ENCODE measurements around the gene AKR1C1. TPM values are rescaled to one million over a fixed set of nuclear protein-coding genes. Genes with fewer than 3 reads are reported as not detected.
"Not testable (repeated sequence)": the region's sequence is repeated elsewhere in the genome, so short reads cannot be mapped to it uniquely, and the experiment has no call there.

Gene AKR1C1
- total RNA-seq, 1 experiment from 2014 or later, result 10.2 TPM

- DNase-seq; BruUV-seq (replicated peaks); H3K27me3 Mint-ChIP-seq (ENCODE audit: unreplicated experiment); H3K27ac Mint-ChIP-seq (ENCODE audit: unreplicated experiment); H3K9me3 Mint-ChIP-seq (ENCODE audit: low read depth, unreplicated experiment); H3K36me3 Mint-ChIP-seq (ENCODE audit: insufficient read depth, unreplicated experiment): not testable (repeated sequence)
- intact Hi-C loops (cut with micrococcal nuclease; ENCODE audit: unreplicated experiment), result loop anchor here (5.0 kb wide), 1 partner anchor 42 kb away; the partner anchor contains the start of gene AKR1C1
- Mint-ChIP-seq H3K4me1 (ENCODE audit: low read depth, unreplicated experiment) (peaks cover 10% of the 10 kb centered on the region), H3K4me3 (ENCODE audit: low read depth, unreplicated experiment) (peak overlapping the region; percentile 30)
- CTCF ChIA-PET, result interaction anchor here (0.7 to 1.1 kb wide), 2 partner anchors 34 to 154 kb away, joined by 3 read pairs; no protein-coding TSS in a partner anchor
Measured at GRCh38 chr10:5004030-5004385, 40.8 kb downstream of the AKR1C1 start.

GRCh38 chr10:5004501-5004900 is 41.3 kb downstream of the AKR1C1 start:
- H3K36me3 Mint-ChIP-seq (ENCODE audit: insufficient read depth, unreplicated experiment); DNase-seq; BruUV-seq (replicated peaks); H3K27me3 Mint-ChIP-seq (ENCODE audit: unreplicated experiment); CTCF ChIA-PET; H3K9me3 Mint-ChIP-seq (ENCODE audit: low read depth, unreplicated experiment); H3K4me3 Mint-ChIP-seq (ENCODE audit: low read depth, unreplicated experiment); H3K27ac Mint-ChIP-seq (ENCODE audit: unreplicated experiment): not testable (repeated sequence)
- intact Hi-C loops (cut with micrococcal nuclease; ENCODE audit: unreplicated experiment), result loop anchor here (5.0 kb wide), 1 partner anchor 42 kb away; the partner anchor contains the start of gene AKR1C1
- H3K4me1 Mint-ChIP-seq (ENCODE audit: low read depth, unreplicated experiment), result peaks cover 15% of the 10 kb centered on the region

- H3K4me3 Mint-ChIP-seq (ENCODE audit: low read depth, unreplicated experiment); H3K36me3 Mint-ChIP-seq (ENCODE audit: insufficient read depth, unreplicated experiment); H3K9me3 Mint-ChIP-seq (ENCODE audit: low read depth, unreplicated experiment); CTCF ChIA-PET; BruUV-seq (replicated peaks); intact Hi-C loops (cut with micrococcal nuclease; ENCODE audit: unreplicated experiment); H3K27me3 Mint-ChIP-seq (ENCODE audit: unreplicated experiment): not testable (repeated sequence)
- peak overlapping the region; percentile 69 for H3K27ac Mint-ChIP-seq (ENCODE audit: unreplicated experiment)
- peaks cover 23% of the 10 kb centered on the region for H3K4me1 Mint-ChIP-seq (ENCODE audit: low read depth, unreplicated experiment)
- peak; percentile 15 for DNase-seq
Measured at GRCh38 chr10:5008857-5009548, 45.8 kb downstream of the AKR1C1 start.

DNA sequence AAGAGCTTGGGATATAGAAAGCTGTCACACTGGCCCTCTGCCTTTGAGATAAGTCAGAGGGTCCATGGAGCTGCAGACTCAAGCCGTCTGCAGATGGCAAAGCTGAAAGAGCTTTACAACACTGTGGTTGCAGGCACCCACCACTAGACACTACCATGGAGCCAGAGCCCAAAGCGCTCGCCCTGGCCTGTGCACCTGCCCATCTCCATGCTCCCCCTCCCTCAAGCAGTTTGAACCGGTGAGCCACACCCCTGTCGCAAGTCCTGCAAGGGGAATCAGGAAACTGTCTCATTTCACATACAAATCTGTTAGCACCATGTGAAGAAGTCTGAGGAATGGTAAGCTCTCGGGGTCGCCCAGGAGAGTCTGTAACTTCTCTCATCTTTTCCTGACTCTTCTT is 46.8 kb downstream of the AKR1C1 start:
- H3K27me3 Mint-ChIP-seq (ENCODE audit: unreplicated experiment); intact Hi-C loops (cut with micrococcal nuclease; ENCODE audit: unreplicated experiment); H3K4me3 Mint-ChIP-seq (ENCODE audit: low read depth, unreplicated experiment); BruUV-seq (replicated peaks); H3K36me3 Mint-ChIP-seq (ENCODE audit: insufficient read depth, unreplicated experiment); CTCF ChIA-PET; H3K27ac Mint-ChIP-seq (ENCODE audit: unreplicated experiment); DNase-seq; H3K9me3 Mint-ChIP-seq (ENCODE audit: low read depth, unreplicated experiment): not testable (repeated sequence)
- H3K4me1 Mint-ChIP-seq (ENCODE audit: low read depth, unreplicated experiment), result peaks cover 34% of the 10 kb centered on the region

- H3K4me3 Mint-ChIP-seq (ENCODE audit: low read depth, unreplicated experiment); H3K9me3 Mint-ChIP-seq (ENCODE audit: low read depth, unreplicated experiment); BruUV-seq (replicated peaks); DNase-seq; H3K27ac Mint-ChIP-seq (ENCODE audit: unreplicated experiment); CTCF ChIA-PET; H3K36me3 Mint-ChIP-seq (ENCODE audit: insufficient read depth, unreplicated experiment); intact Hi-C loops (cut with micrococcal nuclease; ENCODE audit: unreplicated experiment); H3K27me3 Mint-ChIP-seq (ENCODE audit: unreplicated experiment): not testable (repeated sequence)
- peaks cover 43% of the 10 kb centered on the region for H3K4me1 Mint-ChIP-seq (ENCODE audit: low read depth, unreplicated experiment)
Measured at GRCh38 chr10:5011392-5011791, 48.2 kb downstream of the AKR1C1 start.

- Mint-ChIP-seq H3K27me3 (ENCODE audit: unreplicated experiment) (no peaks in the 10 kb centered on the region), H3K36me3 (ENCODE audit: insufficient read depth, unreplicated experiment) (no peaks in the 10 kb centered on the region), H3K27ac (ENCODE audit: unreplicated experiment) (no peak overlapping the region), H3K9me3 (ENCODE audit: low read depth, unreplicated experiment) (no peaks in the 10 kb centered on the region), H3K4me3 (ENCODE audit: low read depth, unreplicated experiment) (no peak overlapping the region), H3K4me1 (ENCODE audit: low read depth, unreplicated experiment) (peaks cover 49% of the 10 kb centered on the region)
- CTCF ChIA-PET, result no interaction called here
- no TSS peak for BruUV-seq (replicated peaks)
- DNase-seq, result no peak
- no peak for TF ChIP-seq CTCF (IDR thresholded peaks at IDR 0.05; ENCODE audit: unreplicated experiment)
- intact Hi-C loops (cut with micrococcal nuclease; ENCODE audit: unreplicated experiment), result no loop called here
Measured at GRCh38 chr10:5012595-5012994, 49.4 kb downstream of the AKR1C1 start.

DNA sequence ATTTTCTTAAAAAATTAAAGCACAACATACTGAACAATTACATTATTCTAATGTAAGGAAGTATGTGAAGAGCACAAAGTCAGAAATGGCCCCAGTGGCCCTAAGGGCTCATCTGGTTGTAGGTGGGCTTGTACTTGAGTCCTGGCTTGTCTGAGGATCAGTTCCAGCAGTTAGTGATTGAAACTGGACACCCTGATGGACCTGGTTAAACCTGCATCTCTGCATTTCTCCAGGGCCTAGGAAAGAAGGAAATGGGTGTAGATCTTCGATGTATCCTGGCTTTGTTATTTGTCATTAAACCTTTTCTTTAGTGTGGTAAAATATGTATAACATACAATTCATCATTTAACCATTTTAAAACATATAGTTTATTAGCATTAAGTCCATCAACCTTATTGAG is 50.2 kb downstream of the AKR1C1 start:
- Mint-ChIP-seq H3K9me3 (ENCODE audit: low read depth, unreplicated experiment) (no peaks in the 10 kb centered on the region), H3K4me1 (ENCODE audit: low read depth, unreplicated experiment) (peaks cover 53% of the 10 kb centered on the region), H3K27me3 (ENCODE audit: unreplicated experiment) (no peaks in the 10 kb centered on the region), H3K4me3 (ENCODE audit: low read depth, unreplicated experiment) (no peak overlapping the region), H3K36me3 (ENCODE audit: insufficient read depth, unreplicated experiment) (no peaks in the 10 kb centered on the region), H3K27ac (ENCODE audit: unreplicated experiment) (no peak overlapping the region)
- peak; percentile 59 for DNase-seq
- no peak for TF ChIP-seq CTCF (IDR thresholded peaks at IDR 0.05; ENCODE audit: unreplicated experiment)
- intact Hi-C loops (cut with micrococcal nuclease; ENCODE audit: unreplicated experiment), result no loop called here
- CTCF ChIA-PET, result no interaction called here
- no TSS peak for BruUV-seq (replicated peaks)

- H3K27me3 Mint-ChIP-seq (ENCODE audit: unreplicated experiment); CTCF ChIA-PET: not testable (repeated sequence)
Measured at GRCh38 chr10:5014200-5014910, 51.1 kb downstream of the AKR1C1 start.

More at GRCh38 chr10:5014200-5014910, 51.1 kb downstream of the AKR1C1 start:
- H3K4me3 Mint-ChIP-seq (ENCODE audit: low read depth, unreplicated experiment); H3K27ac Mint-ChIP-seq (ENCODE audit: unreplicated experiment); H3K36me3 Mint-ChIP-seq (ENCODE audit: insufficient read depth, unreplicated experiment); H3K9me3 Mint-ChIP-seq (ENCODE audit: low read depth, unreplicated experiment); BruUV-seq (replicated peaks); DNase-seq; intact Hi-C loops (cut with micrococcal nuclease; ENCODE audit: unreplicated experiment): not testable (repeated sequence)
- peaks cover 52% of the 10 kb centered on the region for H3K4me1 Mint-ChIP-seq (ENCODE audit: low read depth, unreplicated experiment)
